ENCODE results near the gene CHD9NB. TPM values are rescaled to one million over a fixed set of nuclear protein-coding genes. Genes with fewer than 3 reads are reported as not detected.

Gene CHD9NB
- total RNA-seq, 4 donors from 2014 or later, result 0.63 to 1.3 TPM; not detected in 2

GRCh38 chr16:53087101-53087500, 34.4 kb upstream of the CHD9NB start:
- H3K9me3 ChIP-seq, result no peaks in the 10 kb centered on the region
- 12 to 22% methylated on average over 3 of the region's 3 CpGs for WGBS, 2 donors
- peak in 1 of 2 donors; percentile 33 for DNase-seq

GRCh38 chr16:53085931-53086421, 33.3 kb upstream of the CHD9NB start:
- Histone ChIP-seq H3K27ac (peak overlapping the region; percentile 35 to 75 (median 52)), H3K4me1 (peaks cover 14 to 59% of the 10 kb centered on the region in 2 donors)

More at GRCh38 chr16:53087101-53087500, 34.4 kb upstream of the CHD9NB start:
- TF ChIP-seq CTCF (IDR thresholded peaks at IDR 0.05) (no peak), POLR2A (IDR thresholded peaks at IDR 0.05) (no peak)
- H3K27ac ChIP-seq, result no peak overlapping the region
- H3K4me1 ChIP-seq, result peaks cover 15 to 64% of the 10 kb centered on the region in 2 donors
- H3K27me3 ChIP-seq, result no peaks in the 10 kb centered on the region
- H3K36me3 ChIP-seq, result no peaks in the 10 kb centered on the region
- intact Hi-C loops (cut with DNase I), result no loop called here
- H3K4me3 ChIP-seq (replicated peaks in 1 of 3), result no peak overlapping the region

GRCh38 chr16:53085369-53085843, 32.7 kb upstream of the CHD9NB start:
- intact Hi-C loops (cut with DNase I), result no loop called here
- TF ChIP-seq POLR2A (IDR thresholded peaks at IDR 0.05) (no peak), CTCF (IDR thresholded peaks at IDR 0.05) (no peak)
- no peaks in the 10 kb centered on the region for H3K27me3 ChIP-seq
- DNase-seq, result no peak
- H3K36me3 ChIP-seq, result no peaks in the 10 kb centered on the region
- H3K9me3 ChIP-seq, result no peaks in the 10 kb centered on the region
- no peak overlapping the region for H3K4me3 ChIP-seq (replicated peaks in 1 of 3)
- H3K27ac ChIP-seq, result peak overlapping the region; percentile 0 to 75 (median 52)
- H3K4me1 ChIP-seq, result peaks cover 19 to 60% of the 10 kb centered on the region in 2 donors
- WGBS, 2 donors, result 63 to 79% methylated on average over 4 of the region's 4 CpGs

More at GRCh38 chr16:53085931-53086421, 33.3 kb upstream of the CHD9NB start:
- H3K27me3 ChIP-seq, result no peaks in the 10 kb centered on the region
- intact Hi-C loops (cut with DNase I), result no loop called here
- H3K36me3 ChIP-seq, result no peaks in the 10 kb centered on the region
- WGBS, 2 donors, result 40 to 43% methylated on average over 6 of the region's 6 CpGs
- DNase-seq, result peak; percentile 52 to 59
- H3K4me3 ChIP-seq (replicated peaks in 1 of 3), result no peak overlapping the region
- TF ChIP-seq POLR2A (IDR thresholded peaks at IDR 0.05) (no peak), CTCF (IDR thresholded peaks at IDR 0.05) (no peak)
- no peaks in the 10 kb centered on the region for H3K9me3 ChIP-seq

- Histone ChIP-seq H3K36me3 (no peaks in the 10 kb centered on the region), H3K27ac (peak overlapping the region; percentile 0 to 75 (median 52)), H3K4me1 (peaks cover 24 to 60% of the 10 kb centered on the region in 2 donors), H3K9me3 (no peaks in the 10 kb centered on the region), H3K27me3 (no peaks in the 10 kb centered on the region), H3K4me3 (replicated peaks in 1 of 3) (no peak overlapping the region)
- WGBS, 2 donors, result 86 to 93% methylated on average over 8 of the region's 8 CpGs
- intact Hi-C loops (cut with DNase I), result no loop called here
- TF ChIP-seq POLR2A (IDR thresholded peaks at IDR 0.05) (no peak), CTCF (IDR thresholded peaks at IDR 0.05) (no peak)
- no peak for DNase-seq
Measured at GRCh38 chr16:53084746-53085334, 32.1 kb upstream of the CHD9NB start.

- no peaks in the 10 kb centered on the region for H3K36me3 ChIP-seq
- intact Hi-C loops (cut with DNase I), result no loop called here
- no peak overlapping the region for H3K4me3 ChIP-seq (replicated peaks in 1 of 3)
- H3K9me3 ChIP-seq, result no peaks in the 10 kb centered on the region
- peaks cover 20 to 60% of the 10 kb centered on the region in 2 donors for H3K4me1 ChIP-seq
- DNase-seq, result peak in 1 of 2 donors; percentile 29
- H3K27ac ChIP-seq, result peak overlapping the region in 2 of 3 donors; percentile 49 to 52
- H3K27me3 ChIP-seq, result no peaks in the 10 kb centered on the region
- TF ChIP-seq POLR2A (IDR thresholded peaks at IDR 0.05), result no peak
- TF ChIP-seq CTCF (IDR thresholded peaks at IDR 0.05), result no peak
- 72 to 87% methylated on average over 4 of the region's 4 CpGs for WGBS, 2 donors
Measured at GRCh38 chr16:53084141-53084541, 31.4 kb upstream of the CHD9NB start.
